HG03066 (cell line): ENCODE data around the gene SERINC5.
"Not testable (repeated sequence)": the region's sequence is repeated elsewhere in the genome, so short reads cannot be mapped to it uniquely, and the experiment has no call there.

Experiments used
- ATAC-seq: cut with Tn5 transposase; IDR thresholded peaks from one replicate; pipeline ENCODE4 v1.9.1; 2021; ENCODE audit warnings: low read depth; ENCODE audit not compliant: unreplicated experiment

The SERINC5 gene

DNA sequence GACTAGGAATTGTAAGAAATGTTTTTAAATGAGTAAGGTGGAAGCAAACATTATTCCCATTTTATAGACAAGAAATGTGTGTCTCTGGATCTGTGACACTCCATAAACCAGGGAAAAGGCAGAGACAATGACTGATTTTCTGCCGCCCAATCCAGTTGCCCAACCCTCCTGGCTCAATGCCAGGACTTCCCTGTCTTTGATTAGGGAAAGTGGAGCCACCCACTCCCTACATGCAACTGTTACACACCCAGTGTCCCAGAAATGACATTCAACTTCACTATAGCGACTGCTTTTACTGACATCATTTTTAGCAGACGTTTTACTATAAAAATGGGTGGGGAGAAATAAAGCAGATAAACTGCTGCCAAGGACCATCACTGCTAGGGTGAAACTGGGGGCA is 141.0 kb downstream of the SERINC5 start:
- ATAC-seq = no peak

GRCh38 chr5:80111376-80111990 is 144.4 kb downstream of the SERINC5 start:
- not testable (repeated sequence) for ATAC-seq

- ATAC-seq = peak; percentile 87
These were observed 146.0 kb downstream of the SERINC5 start for GRCh38 chr5:80109646-80110478.

GRCh38 chr5:80106916-80107315 is 148.9 kb downstream of the SERINC5 start:
- no peak for ATAC-seq

DNA sequence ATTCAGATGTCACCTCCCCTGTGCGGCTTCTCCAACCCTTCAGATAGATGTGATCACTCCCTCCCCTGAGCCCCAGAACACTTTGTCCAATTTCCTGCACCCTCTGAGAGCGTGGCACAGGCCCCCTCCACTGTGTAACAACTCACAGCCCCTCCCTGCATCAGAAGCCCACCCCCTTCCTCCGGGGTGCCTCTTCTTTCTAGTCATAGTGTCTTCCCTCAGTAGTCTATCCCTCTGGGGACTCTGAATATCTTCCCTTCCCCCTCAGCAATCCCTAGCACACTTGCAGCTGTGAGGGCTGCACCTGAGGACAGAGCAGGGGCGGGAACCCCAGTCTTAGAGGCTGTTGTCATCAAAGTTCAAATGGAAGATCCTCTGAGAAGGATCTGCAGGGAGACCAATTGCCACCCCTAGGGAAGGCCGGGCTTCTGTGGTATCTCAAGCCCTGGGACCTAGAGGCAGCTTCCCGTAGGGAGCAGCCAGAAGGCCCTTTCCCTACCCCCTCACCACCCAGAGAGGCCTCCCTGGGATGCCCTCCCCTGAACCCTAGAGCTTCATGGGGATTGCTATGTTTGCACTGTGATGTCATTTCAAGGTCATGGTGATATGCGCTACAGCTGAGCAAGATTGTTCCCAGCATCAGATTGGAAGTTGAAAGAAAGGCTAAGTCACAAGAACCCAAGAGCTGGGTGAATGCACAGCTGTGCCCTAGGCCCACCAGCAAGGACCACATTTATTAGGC is 150.0 kb downstream of the SERINC5 start:
- ATAC-seq = no peak

DNA sequence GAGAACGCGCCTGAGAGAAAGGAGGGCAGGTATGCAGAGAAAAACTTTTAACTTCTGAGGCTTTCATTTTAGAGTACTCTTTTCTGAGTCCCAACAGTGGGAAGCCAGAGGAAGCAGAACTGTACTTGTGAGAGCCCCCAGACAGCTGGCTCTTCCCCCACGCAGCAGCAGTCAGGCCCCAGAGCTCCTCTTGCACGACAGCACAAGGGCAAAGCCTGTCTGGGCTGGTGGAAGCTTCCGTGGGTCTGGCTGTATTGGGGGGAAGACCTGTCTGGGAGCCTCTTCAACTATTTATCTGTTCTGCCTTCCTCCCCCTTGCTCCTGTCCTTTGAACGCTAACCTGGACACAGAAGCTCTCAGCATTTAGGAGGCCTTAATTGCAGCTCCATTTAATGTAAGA is 152.5 kb downstream of the SERINC5 start:
- no peak for ATAC-seq

DNA sequence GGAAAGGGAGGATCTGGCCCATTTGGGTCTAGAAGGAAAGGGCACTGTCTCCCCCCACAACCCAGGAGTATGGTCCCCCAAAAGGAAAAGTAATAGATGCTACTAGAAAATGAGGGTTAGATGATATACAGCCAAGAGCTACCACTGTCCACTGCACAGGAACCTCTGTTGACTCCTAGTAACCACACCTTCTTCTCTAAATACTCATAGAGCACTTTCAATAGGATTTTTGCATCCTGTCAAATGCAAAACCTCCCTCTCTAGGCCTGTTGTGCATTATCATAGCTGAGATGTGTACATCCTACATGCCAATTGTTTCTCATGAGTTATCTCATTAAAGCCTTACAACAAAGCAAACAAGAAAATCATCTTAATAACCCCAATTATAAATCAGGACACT is 153.9 kb downstream of the SERINC5 start:
- peak; percentile 73 for ATAC-seq

DNA sequence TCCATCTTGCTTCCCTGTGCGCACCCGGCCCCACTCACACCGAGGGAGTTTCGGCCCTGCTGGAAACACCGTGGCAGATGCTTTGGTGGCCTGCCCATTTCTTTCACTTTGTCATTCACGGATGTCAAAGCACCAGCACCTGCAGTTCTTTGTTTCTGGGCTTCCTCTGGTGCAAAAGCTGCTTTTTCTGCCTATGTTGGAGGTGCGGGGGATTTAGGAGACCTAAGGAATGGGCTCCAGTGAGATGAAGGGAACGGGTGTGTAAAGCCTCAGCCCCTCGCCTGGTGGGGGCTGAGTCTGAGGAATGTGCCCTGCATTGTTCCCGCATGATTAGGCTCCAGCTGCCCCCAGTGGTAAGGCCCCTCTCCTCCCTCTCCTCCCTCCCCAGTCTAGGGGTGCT is 158.4 kb downstream of the SERINC5 start:
- ATAC-seq = no peak

DNA sequence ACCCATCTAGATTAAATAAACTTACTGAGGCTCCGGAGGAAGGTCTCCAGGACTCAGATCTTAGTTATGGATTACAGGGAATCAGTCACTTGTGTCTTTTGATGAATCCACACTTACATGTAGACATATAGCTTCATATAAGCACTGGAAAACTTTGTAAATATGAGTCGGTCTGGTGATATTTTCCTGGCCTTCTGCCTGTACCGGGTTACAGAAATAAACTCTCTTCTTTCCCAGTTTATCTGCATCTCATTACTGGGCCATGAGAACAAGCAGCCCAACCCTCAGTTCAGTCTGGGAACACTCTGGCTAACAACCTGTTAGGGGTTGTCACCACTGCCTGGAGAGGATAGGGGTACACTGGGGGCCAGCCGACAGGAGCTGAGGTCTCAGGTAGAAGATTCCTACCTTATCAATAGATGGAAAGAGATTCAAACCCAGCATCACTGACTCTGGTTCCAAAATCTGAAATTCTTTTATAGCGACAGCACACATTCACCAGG is 161.6 kb downstream of the SERINC5 start:
- ATAC-seq = no peak

GRCh38 chr5:80093796-80094195 is 162.1 kb downstream of the SERINC5 start:
- ATAC-seq = no peak

- ATAC-seq = no peak
These were observed 163.3 kb downstream of the SERINC5 start for GRCh38 chr5:80092486-80093107.

DNA sequence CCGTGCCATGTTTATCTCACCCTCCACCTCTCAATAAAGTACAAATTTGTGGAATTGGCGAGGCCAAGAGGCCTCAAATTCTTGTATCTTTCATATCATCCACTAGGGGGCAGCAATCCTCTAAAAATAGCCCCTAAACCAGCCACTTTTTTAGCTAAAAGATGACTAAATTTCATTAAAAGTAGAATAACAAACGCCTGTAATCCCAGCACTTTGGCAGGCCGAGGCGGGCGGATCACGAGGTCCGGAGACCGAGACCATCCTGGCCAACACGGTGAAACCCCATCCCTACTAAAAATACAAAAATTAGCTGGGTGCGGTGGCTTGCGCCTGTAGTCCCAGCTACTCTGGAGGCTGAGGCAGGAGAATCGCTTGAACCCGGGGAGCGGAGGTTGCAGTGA is 164.1 kb downstream of the SERINC5 start:
- ATAC-seq = not testable (repeated sequence)

DNA sequence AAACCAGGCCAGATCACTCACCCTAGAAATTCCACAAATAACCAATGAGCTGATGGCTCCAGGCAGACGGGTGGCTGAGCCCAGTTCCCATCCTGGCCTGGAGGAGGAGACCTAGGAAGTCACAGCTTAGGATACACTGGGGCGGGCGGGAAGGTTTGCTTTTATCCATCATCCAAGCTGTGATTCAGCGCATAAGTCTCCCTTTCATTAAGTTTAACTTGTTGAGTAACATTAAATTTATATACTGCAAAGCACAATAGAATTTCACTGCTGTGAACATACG is 165.0 kb downstream of the SERINC5 start:
- no peak for ATAC-seq

DNA sequence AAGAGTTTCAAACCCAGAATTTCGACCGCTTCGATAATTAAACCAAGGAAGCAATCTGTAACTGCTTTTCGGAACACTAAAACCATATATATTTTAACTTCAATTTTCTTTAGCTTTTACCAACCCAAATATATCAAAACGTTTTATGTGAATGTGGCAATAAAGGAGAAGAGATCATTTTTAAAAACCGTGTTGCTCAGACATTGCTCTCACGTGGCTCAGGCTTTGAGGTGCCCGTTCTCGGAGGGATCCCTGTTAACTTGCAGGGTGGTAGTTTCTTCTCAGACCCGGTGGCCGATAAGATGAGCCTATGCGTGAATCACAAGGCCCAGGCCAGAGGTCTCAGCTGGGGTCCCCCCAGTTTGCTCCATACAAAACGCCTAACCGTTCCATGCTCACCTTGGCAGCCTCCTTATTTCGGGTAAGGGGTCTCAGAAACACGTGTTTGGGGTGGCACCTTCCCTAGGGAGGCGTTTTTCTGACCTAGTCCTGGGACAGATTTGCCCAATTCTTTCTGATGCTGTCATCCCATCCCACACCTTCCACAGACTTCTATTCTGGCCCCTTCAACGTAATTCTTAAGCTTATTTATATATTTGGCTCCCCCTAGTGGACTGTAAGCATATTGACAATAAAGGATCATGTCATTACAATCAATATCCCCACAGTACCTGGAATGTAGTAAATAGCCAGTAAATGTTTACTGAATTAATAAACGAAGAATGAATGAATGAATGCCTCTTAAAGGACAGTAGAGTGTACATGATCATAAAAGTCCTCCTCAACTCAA is 172.6 kb downstream of the SERINC5 start:
- ATAC-seq = no peak

GRCh38 chr5:80082731-80083100 is 173.1 kb downstream of the SERINC5 start:
- ATAC-seq = no peak

DNA sequence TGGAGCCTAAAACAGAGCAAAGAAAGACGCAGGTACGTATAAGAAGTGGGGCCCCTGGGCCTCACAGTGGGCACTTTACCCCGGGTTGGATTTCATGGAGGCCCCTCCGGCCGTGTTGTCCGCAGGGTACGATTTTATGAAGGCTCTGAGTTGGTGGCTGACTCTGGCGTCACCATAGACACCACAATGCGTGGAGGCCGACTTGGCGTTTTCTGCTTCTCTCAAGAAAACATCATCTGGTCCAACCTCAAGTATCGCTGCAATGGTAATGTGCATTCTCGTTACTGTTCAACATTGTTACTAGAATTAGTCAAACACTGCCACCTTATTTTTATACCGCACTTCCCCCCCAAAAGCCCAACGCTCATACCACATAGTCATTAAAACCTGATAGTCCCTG is 173.6 kb downstream of the SERINC5 start:
- ATAC-seq = no peak

- ATAC-seq = no peak
These were observed 176.9 kb downstream of the SERINC5 start for GRCh38 chr5:80078921-80079320.

DNA sequence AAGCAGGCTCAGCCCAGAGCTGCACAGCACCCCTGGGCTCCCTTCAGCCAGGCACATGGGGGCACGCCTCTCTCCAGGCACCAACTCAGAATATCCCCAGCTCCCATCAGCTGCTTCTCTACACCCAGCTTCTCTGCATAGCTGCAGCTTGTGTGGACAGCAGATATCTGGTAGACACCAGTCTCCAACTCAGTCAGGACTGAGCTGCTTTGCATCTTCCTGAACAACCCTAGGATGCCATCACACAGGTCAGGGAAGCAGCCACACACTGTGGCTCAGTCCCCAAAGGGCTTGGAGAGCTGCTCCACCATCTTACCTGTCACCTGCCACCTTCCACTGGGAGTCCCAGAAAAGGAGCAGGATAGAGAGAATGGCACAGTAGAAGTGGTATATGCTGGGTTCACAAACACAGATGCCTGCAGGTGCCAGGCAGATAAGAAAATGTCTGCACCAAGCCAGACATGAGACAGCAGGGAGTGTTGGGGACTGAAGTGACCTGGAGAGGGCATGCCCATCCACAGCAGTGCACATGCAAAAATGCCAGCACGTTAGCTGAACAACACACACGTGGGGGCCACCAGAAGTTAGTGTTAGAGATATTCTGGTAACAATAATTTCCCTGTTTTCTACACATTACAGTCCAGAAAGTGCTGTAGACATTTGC is 178.7 kb downstream of the SERINC5 start:
- no peak for ATAC-seq

- ATAC-seq = no peak
These were observed 179.5 kb downstream of the SERINC5 start for GRCh38 chr5:80076131-80077050.
